Measurements from ENCODE around the gene INMT.

Gene INMT

DNA sequence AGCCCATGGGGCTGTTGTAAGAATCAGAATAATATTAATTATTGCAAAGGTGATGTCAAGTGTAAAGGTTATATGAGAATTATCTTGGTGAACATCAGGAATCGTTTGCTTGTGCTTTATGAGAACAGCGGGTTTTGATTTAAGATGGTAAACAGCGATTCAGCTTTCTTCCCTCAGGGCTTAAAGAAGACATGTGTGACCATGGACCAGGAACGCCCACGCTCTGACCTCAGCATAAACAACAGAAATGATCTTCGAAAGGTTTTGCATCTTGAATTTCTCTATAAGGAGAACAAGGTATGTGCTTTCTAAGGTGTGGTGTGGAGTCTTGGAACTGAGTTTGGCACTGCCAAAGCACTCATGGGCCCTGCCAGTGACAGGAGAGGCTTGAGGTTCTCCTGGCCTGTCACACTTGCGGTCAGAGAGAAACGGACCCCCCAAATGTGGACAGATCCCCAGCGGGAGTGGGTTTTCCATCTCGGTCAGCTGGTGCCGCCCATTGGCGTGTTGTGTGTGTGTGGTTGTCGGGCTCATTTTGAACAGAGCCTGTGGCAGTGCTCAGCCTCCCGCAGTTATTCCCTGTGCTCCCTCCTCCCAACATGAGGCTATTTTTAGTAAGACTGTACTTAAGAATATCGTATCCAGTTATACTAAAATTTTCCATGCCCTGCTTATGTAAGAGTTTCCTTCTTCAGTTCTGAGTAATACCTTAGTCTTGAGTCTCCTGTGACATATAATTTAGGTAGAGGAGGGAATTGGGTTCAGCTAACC is 26.5 kb downstream of the INMT start:
- Histone ChIP-seq H3K4me3 (ENCODE audit: low read length, poor library complexity, severe bottlenecking) (no peak overlapping the region), H3K36me3 (ENCODE audit: insufficient read depth, low read length) (no peaks in the 10 kb centered on the region), H3K9ac (ENCODE audit: low read depth, low read length, poor library complexity, severe bottlenecking) (no peak overlapping the region), H4K20me1 (ENCODE audit: insufficient read depth, low read length, poor library complexity, severe bottlenecking) (no peaks in the 10 kb centered on the region), H3K4me1 (ENCODE audit: insufficient read depth, low read length, poor library complexity, severe bottlenecking) (no peaks in the 10 kb centered on the region), H3K9me3 (ENCODE audit: insufficient read depth, low read depth, low read length) (no peaks in the 10 kb centered on the region), H3F3A (ENCODE audit: low read depth) (no peaks in the 10 kb centered on the region), H3K79me2 (ENCODE audit: insufficient read depth, low read length) (no peaks in the 10 kb centered on the region), H3K27me3 (ENCODE audit: insufficient read depth, low read length, poor library complexity, severe bottlenecking) (no peaks in the 10 kb centered on the region), H2AFZ (ENCODE audit: low read length) (no peak overlapping the region), H3K4me2 (ENCODE audit: low read depth, low read length, poor library complexity, severe bottlenecking) (no peak overlapping the region), H3K9me2 (replicated peaks; ENCODE audit: low read depth, low read length) (no peaks in the 10 kb centered on the region)
- TF ChIP-seq, protein P1, sequence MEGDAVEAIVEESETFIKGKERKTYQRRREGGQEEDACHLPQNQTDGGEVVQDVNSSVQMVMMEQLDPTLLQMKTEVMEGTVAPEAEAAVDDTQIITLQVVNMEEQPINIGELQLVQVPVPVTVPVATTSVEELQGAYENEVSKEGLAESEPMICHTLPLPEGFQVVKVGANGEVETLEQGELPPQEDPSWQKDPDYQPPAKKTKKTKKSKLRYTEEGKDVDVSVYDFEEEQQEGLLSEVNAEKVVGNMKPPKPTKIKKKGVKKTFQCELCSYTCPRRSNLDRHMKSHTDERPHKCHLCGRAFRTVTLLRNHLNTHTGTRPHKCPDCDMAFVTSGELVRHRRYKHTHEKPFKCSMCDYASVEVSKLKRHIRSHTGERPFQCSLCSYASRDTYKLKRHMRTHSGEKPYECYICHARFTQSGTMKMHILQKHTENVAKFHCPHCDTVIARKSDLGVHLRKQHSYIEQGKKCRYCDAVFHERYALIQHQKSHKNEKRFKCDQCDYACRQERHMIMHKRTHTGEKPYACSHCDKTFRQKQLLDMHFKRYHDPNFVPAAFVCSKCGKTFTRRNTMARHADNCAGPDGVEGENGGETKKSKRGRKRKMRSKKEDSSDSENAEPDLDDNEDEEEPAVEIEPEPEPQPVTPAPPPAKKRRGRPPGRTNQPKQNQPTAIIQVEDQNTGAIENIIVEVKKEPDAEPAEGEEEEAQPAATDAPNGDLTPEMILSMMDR (conservative IDR thresholded peaks at IDR 0.05; ENCODE audit: low read length): no peak
- TF ChIP-seq EZH2phosphoT487 (IDR thresholded peaks at IDR 0.05; ENCODE audit: borderline replicate concordance): no peak

DNA sequence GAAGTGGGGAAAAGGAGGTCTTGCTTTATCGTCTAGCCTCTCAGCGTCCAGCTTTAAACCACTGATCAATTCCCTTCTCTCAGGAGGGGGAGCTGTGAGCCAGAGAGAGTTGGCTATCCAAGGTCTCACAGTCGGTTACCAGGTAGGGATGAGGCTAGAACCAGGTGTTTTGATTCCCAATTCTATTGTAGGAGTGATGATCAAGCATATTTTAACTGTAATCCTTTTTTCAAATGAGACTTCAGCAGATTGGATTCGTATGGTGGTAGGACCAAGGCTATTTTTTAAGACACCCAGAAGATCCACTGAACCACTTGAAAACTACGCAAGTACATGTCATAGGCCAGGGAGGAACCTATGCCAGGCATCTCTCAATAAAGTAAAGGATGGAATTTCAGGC is 27.6 kb downstream of the INMT start:
- TF ChIP-seq, protein P1 (conservative IDR thresholded peaks at IDR 0.05; ENCODE audit: low read length): no peak
- TF ChIP-seq EZH2phosphoT487 (IDR thresholded peaks at IDR 0.05; ENCODE audit: borderline replicate concordance): no peak

DNA sequence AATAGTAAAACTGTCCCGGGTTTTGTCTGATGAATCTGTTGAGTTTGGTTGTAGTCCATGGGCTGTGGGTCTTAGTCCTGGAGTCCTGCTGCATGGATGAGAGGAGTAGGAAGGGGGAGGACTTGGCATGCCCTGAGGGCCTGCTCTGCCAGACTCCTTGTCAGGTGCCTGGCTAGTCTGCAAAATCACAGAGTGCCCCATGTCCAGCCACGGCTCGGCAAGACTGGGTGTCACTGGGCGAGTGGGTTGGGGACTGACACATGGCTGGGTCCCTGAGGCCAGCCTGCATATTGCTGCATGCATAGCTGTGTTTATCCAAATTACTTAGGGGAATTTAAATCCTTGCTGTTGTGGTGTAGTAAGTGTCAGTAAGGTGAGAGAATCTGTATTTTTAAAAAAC is 29.0 kb downstream of the INMT start:
- H3K27me3 ChIP-seq (ENCODE audit: insufficient read depth, low read length, poor library complexity, severe bottlenecking): no peaks in the 10 kb centered on the region
- H3K4me3 ChIP-seq (ENCODE audit: low read length, poor library complexity, severe bottlenecking): no peak overlapping the region
- H2AFZ ChIP-seq (ENCODE audit: low read length): no peak overlapping the region
- no peaks in the 10 kb centered on the region for H3K79me2 ChIP-seq (ENCODE audit: insufficient read depth, low read length)
- H3K36me3 ChIP-seq (ENCODE audit: insufficient read depth, low read length): no peaks in the 10 kb centered on the region
- H3K4me1 ChIP-seq (ENCODE audit: insufficient read depth, low read length, poor library complexity, severe bottlenecking): no peaks in the 10 kb centered on the region
- no peaks in the 10 kb centered on the region for H4K20me1 ChIP-seq (ENCODE audit: insufficient read depth, low read length, poor library complexity, severe bottlenecking)
- H3K9ac ChIP-seq (ENCODE audit: low read depth, low read length, poor library complexity, severe bottlenecking): no peak overlapping the region
- no peaks in the 10 kb centered on the region for H3K9me2 ChIP-seq (replicated peaks; ENCODE audit: low read depth, low read length)
- H3K9me3 ChIP-seq (ENCODE audit: insufficient read depth, low read depth, low read length): no peaks in the 10 kb centered on the region
- H3F3A ChIP-seq (ENCODE audit: low read depth): no peaks in the 10 kb centered on the region
- H3K4me2 ChIP-seq (ENCODE audit: low read depth, low read length, poor library complexity, severe bottlenecking): no peak overlapping the region
- TF ChIP-seq EZH2phosphoT487 (IDR thresholded peaks at IDR 0.05; ENCODE audit: borderline replicate concordance): no peak
- TF ChIP-seq, protein P1 (conservative IDR thresholded peaks at IDR 0.05; ENCODE audit: low read length): no peak

More for the DNA sequence above, 27.6 kb downstream of the INMT start:
- no peaks in the 10 kb centered on the region for H4K20me1 ChIP-seq (ENCODE audit: insufficient read depth, low read length, poor library complexity, severe bottlenecking)
- no peak overlapping the region for H3K9ac ChIP-seq (ENCODE audit: low read depth, low read length, poor library complexity, severe bottlenecking)
- no peaks in the 10 kb centered on the region for H3K79me2 ChIP-seq (ENCODE audit: insufficient read depth, low read length)
- H3K4me2 ChIP-seq (ENCODE audit: low read depth, low read length, poor library complexity, severe bottlenecking): no peak overlapping the region
- H3K9me3 ChIP-seq (ENCODE audit: insufficient read depth, low read depth, low read length): no peaks in the 10 kb centered on the region
- no peaks in the 10 kb centered on the region for H3F3A ChIP-seq (ENCODE audit: low read depth)
- no peaks in the 10 kb centered on the region for H3K9me2 ChIP-seq (replicated peaks; ENCODE audit: low read depth, low read length)
- H3K36me3 ChIP-seq (ENCODE audit: insufficient read depth, low read length): no peaks in the 10 kb centered on the region
- no peaks in the 10 kb centered on the region for H3K4me1 ChIP-seq (ENCODE audit: insufficient read depth, low read length, poor library complexity, severe bottlenecking)
- no peaks in the 10 kb centered on the region for H3K27me3 ChIP-seq (ENCODE audit: insufficient read depth, low read length, poor library complexity, severe bottlenecking)
- no peak overlapping the region for H3K4me3 ChIP-seq (ENCODE audit: low read length, poor library complexity, severe bottlenecking)
- no peak overlapping the region for H2AFZ ChIP-seq (ENCODE audit: low read length)
